Measurements from ENCODE around the gene TPSAB1.
"Not testable (repeated sequence)": the region's sequence is repeated elsewhere in the genome, so short reads cannot be mapped to it uniquely, and the experiment has no call there.

GRCh38 chr16:1255276-1256122 is 15.0 kb downstream of the TPSAB1 start, which contains the start of gene TPSD1:
- not testable (repeated sequence) for TF ChIP-seq CTCF, POLR2A (IDR thresholded peaks at IDR 0.05)

Data from Peyer's patch (tissue), 4 donors.